Measurements from ENCODE around the gene IRX4. TPM values are rescaled to one million over a fixed set of nuclear protein-coding genes. Genes with fewer than 3 reads are reported as not detected.
"Not testable (repeated sequence)": the region's sequence is repeated elsewhere in the genome, so short reads cannot be mapped to it uniquely, and the experiment has no call there.

Gene IRX4
- total RNA-seq, 1 experiment from 2014 or later = not detected

GRCh38 chr5:1860949-1861348, 21.8 kb downstream of the IRX4 start:
- no peak for DNase-seq (ENCODE audit: low spot score)

DNA sequence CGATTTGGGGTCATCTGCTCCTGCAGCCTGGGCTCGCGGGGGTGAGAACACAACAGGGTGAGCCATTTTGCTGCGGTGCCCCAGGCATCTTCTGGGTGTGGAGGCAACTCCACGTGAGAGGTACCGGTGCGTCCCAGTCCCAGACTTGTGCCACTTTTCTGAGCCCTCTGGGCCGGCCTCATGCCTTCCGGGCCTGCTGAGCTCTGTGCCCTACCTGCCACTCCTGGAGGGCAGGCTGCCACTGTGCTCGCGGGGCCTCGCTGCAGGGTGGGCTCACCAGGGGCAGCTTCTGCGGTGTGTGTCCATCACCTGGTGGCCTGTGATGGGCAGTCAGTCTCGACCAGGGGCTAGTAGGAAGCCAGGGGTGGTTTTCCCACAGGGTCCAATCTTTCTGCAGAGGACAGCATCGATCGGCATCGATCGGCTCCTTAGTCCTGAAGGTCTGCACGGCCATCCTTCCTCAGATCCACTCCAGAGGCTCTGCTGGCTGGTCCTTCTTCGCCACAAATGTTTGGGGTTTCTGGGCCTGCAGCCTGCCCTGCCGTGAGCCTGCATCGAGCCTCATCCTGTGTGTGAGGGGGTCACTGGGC, 22.6 kb downstream of the IRX4 start:
- no peak for DNase-seq (ENCODE audit: low spot score)

- no peak for DNase-seq (ENCODE audit: low spot score)
Measured at GRCh38 chr5:1859099-1859498, 23.6 kb downstream of the IRX4 start.

DNA sequence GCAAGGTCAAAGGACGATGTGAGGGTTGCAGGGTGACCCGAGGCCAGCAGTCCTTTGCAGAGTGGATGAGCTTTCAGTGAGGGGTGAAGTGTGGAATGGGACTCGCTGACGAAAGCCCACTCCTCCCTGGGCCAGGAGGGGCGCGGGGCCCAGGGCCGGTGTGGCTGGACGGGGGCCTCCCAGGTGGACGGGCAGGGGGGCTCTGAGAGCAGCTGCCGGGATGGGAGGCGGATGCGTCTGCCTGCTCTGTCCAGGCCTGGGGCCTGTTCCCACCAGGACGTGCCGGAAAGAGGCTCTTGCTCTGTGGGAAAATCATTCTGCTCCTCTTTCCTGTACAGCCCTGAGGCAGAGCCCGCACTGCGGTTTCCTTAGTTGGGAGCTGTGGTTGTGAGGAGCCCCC, 24.3 kb downstream of the IRX4 start:
- no peak for DNase-seq (ENCODE audit: low spot score)

- no peak for DNase-seq (ENCODE audit: low spot score)
Measured at GRCh38 chr5:1857256-1857600, 25.5 kb downstream of the IRX4 start.

- DNase-seq (ENCODE audit: low spot score) = no peak
Measured at GRCh38 chr5:1856596-1857255, 26.0 kb downstream of the IRX4 start.

DNA sequence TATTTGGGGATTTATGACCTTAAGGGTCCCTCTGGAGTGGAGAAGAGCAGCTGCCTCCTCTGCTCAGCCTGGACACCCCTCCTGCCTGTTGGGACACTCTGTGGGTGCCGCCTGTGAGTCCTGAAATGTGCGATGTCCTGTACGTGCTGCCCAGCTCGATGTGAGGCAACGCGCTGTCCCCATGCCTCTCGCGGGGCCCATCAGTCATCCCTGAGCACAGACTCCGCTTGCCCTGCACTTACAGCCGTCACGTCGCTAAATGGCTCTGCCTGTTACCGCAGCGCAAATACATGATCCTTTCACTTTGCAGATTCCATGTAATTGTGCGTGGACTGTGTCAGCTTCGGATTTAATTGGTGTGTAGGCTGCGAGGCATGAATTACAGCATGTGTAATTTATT, 27.1 kb downstream of the IRX4 start:
- DNase-seq (ENCODE audit: low spot score) = no peak

- no peak for DNase-seq (ENCODE audit: low spot score)
Measured at GRCh38 chr5:1855075-1855474, 27.6 kb downstream of the IRX4 start.

DNA sequence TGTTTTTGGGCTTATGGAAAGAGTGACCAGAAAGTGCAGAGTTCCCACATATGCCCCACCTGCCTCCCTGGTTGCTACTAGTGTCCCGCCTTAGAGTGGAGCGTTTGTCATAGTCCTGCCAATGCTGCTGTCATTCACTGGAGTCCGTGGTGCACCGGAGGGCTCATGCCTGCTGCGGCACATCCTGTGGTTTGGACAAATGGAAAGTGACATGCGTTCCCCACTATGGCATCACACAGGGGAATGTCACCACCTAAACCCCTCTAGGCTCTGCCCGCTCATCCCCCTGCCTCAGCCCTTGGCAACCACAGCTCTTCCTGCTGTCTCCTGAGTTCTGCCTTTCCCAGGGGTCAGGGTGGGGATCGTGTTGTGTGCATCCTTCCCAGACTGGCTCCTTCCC, 29.2 kb downstream of the IRX4 start:
- no peak for DNase-seq (ENCODE audit: low spot score)

DNA sequence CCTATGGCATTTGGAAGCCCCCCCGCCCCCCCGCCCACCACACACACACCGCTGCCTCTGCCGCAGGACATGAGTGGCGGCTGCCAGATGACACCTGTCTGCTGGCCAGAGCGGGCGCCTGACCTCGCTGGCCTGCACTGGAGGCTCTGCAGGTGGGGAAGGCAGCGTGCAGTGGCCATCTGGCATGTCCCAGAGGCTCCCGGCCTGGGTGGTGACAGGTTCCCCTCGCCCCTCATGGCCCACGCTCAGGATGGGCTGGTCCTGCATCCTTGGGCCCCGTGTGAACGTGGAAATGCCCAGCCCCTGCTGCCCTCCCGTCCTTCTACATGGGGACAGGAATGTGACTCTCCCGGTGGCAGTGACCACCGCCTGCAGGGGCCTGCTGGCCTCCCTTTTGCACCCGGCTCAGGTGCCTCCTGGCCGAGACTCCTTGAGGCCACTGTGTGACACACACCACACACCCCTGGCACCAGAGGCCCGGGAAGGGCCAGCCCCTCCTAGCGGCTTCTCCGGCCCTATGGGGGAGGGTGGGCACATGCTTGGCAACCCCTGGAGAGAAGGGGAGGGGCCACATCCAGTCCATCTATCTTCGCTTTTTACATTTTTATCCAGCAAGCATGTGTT, 30.3 kb downstream of the IRX4 start:
- no peak for DNase-seq (ENCODE audit: low spot score)

- no peak for DNase-seq (ENCODE audit: low spot score)
Measured at GRCh38 chr5:1851290-1851934, 31.3 kb downstream of the IRX4 start.

GRCh38 chr5:1850324-1851154, 32.2 kb downstream of the IRX4 start:
- no peak for DNase-seq (ENCODE audit: low spot score)

DNA sequence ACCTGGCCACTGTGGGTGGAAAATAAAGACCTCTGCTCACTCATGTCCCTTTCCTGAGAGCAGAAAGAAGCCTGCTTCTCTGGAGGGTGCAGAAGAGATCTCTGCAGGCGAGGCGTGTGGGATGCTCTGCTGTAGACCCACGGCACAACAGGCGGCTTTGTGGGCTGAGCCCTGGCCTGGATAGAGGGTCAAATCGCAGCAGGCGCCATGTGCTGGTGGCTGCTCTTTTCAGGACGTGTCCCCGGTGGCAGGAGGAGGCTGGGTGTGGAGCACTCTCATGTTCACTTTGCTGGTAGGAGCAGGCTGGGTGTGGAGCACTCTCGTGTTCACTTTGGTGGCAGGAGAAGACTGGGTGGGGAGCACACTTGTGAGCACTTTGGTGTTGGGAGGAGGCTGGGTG, 35.1 kb downstream of the IRX4 start:
- no peak for DNase-seq (ENCODE audit: low spot score)

DNA sequence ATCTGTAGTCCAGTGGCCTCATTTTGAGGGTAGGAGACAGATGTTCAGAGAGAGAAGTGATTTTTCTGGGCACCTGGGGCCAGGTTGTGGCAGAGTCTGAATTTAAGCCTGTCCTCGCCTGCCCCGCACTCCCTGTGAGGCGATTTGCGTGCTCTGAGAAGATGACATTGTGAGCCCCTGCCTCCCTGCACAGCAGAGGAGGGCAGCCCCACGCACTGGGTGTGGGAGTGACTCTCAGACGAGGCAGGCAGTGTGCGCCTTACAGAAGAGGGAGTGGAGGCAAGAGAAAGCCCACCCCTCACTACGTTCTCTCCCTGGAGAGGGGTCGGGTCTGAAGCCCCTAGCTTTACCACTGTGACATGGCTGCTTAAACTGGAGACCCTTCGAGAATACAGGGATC, 35.7 kb downstream of the IRX4 start:
- DNase-seq (ENCODE audit: low spot score) = no peak

DNA sequence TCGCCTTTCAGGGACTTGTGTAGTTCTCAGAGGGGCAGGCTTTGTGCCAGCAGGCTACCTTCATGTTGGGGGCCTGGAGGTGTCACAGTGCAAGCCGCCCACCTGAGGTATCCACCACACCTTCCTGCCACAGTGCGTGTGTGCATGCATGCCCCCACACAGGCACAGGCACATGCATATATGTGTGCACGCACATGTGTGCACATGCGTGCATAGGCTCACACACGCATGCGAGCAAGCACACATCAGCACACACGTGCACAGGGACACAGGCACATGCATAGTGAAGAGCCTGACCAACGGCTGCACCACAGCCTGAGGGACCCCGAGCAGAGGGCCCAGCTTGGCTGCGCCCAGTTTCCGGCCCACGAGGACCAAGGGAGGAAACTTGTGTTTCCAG, 36.1 kb downstream of the IRX4 start:
- no peak for DNase-seq (ENCODE audit: low spot score)

DNA sequence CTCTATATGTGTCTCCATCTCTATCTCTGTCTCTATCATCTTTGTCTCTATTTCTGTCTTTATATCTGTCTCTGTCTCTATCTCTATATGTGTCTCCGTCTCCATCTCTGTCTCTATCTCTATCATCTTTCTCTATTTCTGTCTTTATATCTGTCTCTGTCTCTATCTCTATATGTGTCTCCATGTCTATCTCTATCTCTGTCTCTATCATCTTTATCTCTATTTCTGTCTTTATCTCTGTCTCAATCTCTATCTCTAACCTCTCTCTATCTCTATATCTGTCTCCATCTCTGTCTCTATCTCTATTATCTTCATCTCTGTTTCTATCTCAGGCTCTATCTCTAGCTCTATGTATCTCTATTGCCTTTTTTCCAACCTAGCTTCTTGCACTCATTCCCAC, 37.0 kb downstream of the IRX4 start:
- no peak for DNase-seq (ENCODE audit: low spot score)

DNA sequence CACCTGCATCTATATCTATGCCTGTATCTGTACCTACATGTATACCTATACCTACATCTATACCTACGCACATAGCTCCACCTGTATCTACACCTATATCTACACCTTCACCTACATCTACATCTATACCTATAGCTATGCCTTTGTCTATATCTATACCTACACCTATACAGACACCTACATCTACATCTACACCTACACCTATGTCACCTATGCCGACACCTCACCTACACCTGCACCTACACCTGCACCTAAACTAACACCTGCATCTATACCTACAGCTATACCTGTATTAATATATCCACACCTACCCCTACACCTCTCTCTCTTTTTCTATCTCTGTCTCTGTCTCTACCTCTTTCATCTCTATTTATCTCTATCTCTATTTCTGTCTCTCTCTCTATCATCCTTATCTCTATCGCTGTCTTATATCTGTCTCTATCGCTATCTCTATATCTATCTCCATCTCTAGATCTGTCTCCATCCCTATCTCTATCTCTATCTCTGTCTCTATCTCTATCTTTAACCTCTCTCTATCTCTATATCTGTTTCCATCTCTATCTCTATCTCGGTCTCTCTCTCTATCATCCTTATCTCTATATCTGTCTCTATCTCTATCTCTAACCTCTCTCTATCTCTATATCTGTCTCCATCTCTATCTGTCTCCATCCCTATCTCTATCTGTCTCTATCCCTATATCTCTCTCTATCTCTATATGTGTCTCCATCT, 37.9 kb downstream of the IRX4 start:
- DNase-seq (ENCODE audit: low spot score) = no peak

DNA sequence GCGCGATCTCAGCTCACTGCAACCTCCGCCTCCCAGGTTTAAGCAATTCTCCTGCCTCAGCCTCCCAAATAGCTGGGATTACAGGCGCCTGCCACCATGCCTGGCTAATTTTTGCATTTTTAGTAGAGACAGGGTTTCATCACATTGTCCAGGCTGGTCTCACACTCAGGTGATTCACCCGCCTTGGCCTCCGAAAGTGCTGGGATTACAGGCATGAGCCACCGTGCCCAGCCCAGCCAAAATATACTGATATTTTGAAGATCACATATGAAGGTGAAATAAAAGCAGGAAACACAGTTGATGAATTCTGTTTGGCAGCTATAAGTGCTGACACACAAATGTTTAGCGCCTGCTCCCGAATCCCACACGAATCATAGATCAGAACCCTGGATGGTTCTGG, 39.0 kb downstream of the IRX4 start:
- DNase-seq (ENCODE audit: low spot score) = not testable (repeated sequence)

DNA sequence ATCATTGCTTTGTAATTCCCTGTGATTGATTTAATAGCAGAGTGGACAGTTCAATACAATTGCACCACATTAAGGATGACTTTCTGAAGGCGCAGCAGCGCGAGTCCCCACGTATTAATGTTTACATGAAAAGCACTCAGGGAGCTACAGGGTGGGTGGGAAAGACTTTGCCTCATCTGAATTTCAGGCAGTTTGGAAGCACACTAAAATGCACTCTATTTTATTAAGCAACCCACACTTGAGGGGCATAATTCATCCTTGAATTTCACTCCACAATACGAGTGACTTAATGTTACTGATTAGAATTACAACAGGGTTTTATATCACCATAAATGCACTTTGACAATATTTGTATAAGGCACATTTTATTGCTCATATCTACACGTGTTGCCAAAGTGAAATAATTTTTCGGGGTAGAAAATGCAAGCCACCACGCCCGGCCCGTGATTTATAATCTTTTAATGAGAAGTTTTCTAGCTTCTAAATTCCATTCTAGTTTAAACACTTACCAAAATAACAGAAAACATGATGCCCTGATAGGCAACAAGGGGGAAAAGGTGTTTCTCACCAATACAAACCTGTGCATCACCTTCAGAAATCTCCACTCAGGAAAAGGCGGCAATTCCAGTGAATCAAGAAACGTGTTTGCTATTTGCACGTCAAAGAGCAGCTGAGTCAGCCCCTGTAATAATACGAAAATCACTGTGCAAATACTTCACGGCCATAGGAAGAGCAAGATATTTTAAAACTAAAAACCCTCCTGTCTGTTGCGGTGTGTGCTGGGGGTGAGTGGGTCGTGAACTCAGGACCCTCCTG, 40.5 kb downstream of the IRX4 start:
- no peak for DNase-seq (ENCODE audit: low spot score)

DNA sequence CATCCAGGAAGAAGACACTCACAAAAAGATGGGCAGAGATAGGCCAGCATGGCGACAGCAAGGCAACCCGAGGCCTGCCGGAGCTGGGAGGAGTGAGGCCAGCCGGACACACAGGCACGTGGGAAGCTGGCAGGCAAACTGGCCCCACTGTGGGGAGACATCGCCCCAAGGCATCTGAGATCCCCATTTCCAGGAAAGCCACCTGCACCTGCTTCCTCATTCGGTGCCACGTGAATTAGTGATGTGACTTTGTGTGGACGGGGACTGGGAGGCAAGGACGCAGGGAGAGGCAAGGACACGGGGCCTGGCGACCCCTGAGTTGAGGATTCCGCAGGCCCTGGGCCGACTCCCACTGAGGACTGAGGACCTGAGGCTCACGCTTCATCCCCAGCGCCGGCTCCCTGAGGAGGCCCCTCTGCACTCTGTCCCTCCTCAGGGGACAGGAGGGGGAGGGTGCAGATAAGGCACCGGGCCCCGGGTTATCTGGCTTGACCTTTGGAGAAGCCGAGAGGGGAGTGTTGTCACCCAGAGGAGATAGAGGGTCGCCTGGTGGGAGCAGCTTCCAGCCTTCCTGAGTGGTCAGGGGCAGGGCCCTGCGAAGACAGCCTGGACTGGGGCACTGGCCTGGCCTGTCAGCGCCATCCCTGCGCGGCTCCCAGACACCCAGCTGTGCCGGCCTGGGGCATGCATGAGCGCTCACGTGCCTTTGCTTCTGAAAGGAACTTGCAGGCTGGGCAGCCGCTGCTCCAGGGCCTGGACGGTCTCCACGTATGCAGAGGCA, 41.8 kb downstream of the IRX4 start:
- no peak for DNase-seq (ENCODE audit: low spot score)

All from HT-29 (cell line).